Adipocyte (in vitro differentiated cells): Measurements from ENCODE around the gene ACAD9.

Source experiments
- DNase-seq: peaks from one replicate; pipeline ENCODE4 v3.0.0-alpha.2; 2015; ENCODE audit warnings: low read depth
- H3K27me3 ChIP-seq: replicated peaks from 2 replicates; pipeline ENCODE4 v1.7.0; 2013; ENCODE audit warnings: mild to moderate bottlenecking, low read length, moderate library complexity; ENCODE audit not compliant: control insufficient read depth, insufficient read depth
- H3K36me3 ChIP-seq: 2 replicates; pipeline ENCODE4 v1.7.0; 2013; ENCODE audit warnings: low read length, mild to moderate bottlenecking, moderate library complexity; ENCODE audit not compliant: control insufficient read depth, insufficient read depth, severe bottlenecking
- H3K4me1 ChIP-seq: 2 replicates; pipeline ENCODE4 v1.7.0; 2013; ENCODE audit warnings: mild to moderate bottlenecking, low read length, moderate library complexity; ENCODE audit not compliant: control insufficient read depth, insufficient read depth
- H3K4me3 ChIP-seq: 2 replicates; pipeline ENCODE4 v1.7.0; 2013; ENCODE audit warnings: mild to moderate bottlenecking, low read length, moderate library complexity
- H3K9ac ChIP-seq: 2 replicates; pipeline ENCODE4 v1.7.0; 2013; ENCODE audit warnings: mild to moderate bottlenecking, low read length, moderate library complexity
- H3K9me3 ChIP-seq: 2 replicates; pipeline ENCODE4 v1.7.0; 2013; ENCODE audit warnings: mild to moderate bottlenecking, low read length, moderate library complexity; ENCODE audit not compliant: control insufficient read depth

The ACAD9 gene

GRCh38 chr3:128906031-128906803 is 26.8 kb downstream of the ACAD9 start:
- no peak overlapping the region for H3K9ac ChIP-seq
- H3K9me3 ChIP-seq, result no peaks in the 10 kb centered on the region
- no peaks in the 10 kb centered on the region for H3K27me3 ChIP-seq
- no peak for DNase-seq
- no peak overlapping the region for H3K4me3 ChIP-seq
- H3K36me3 ChIP-seq, result peaks cover 95% of the 10 kb centered on the region
- H3K4me1 ChIP-seq, result peaks cover 11% of the 10 kb centered on the region

- Histone ChIP-seq H3K27me3 (no peaks in the 10 kb centered on the region), H3K4me3 (no peak overlapping the region), H3K36me3 (peaks cover 95% of the 10 kb centered on the region), H3K9ac (no peak overlapping the region), H3K4me1 (peaks cover 7% of the 10 kb centered on the region), H3K9me3 (no peaks in the 10 kb centered on the region)
- DNase-seq, result no peak
These were observed 27.5 kb downstream of the ACAD9 start for GRCh38 chr3:128906804-128907525.

GRCh38 chr3:128907706-128908445 is 28.5 kb downstream of the ACAD9 start:
- H3K4me1 ChIP-seq, result peaks cover 3% of the 10 kb centered on the region
- peaks cover 95% of the 10 kb centered on the region for H3K36me3 ChIP-seq
- no peaks in the 10 kb centered on the region for H3K9me3 ChIP-seq
- no peaks in the 10 kb centered on the region for H3K27me3 ChIP-seq
- DNase-seq, result no peak
- H3K4me3 ChIP-seq, result no peak overlapping the region
- H3K9ac ChIP-seq, result no peak overlapping the region

- Histone ChIP-seq H3K36me3 (peaks cover 96% of the 10 kb centered on the region), H3K27me3 (no peaks in the 10 kb centered on the region), H3K9ac (no peak overlapping the region), H3K9me3 (no peaks in the 10 kb centered on the region), H3K4me1 (peaks cover 3% of the 10 kb centered on the region), H3K4me3 (no peak overlapping the region)
- no peak for DNase-seq
These were observed 29.5 kb downstream of the ACAD9 start for GRCh38 chr3:128908951-128909350.

- no peak overlapping the region for H3K9ac ChIP-seq
- DNase-seq, result no peak
- no peaks in the 10 kb centered on the region for H3K27me3 ChIP-seq
- no peak overlapping the region for H3K4me3 ChIP-seq
- peaks cover 3% of the 10 kb centered on the region for H3K4me1 ChIP-seq
- H3K36me3 ChIP-seq, result peaks cover 97% of the 10 kb centered on the region
- no peaks in the 10 kb centered on the region for H3K9me3 ChIP-seq
These were observed 30.6 kb downstream of the ACAD9 start for GRCh38 chr3:128910006-128910405.

GRCh38 chr3:128911911-128912310 is 32.5 kb downstream of the ACAD9 start:
- Histone ChIP-seq H3K9me3 (no peaks in the 10 kb centered on the region), H3K4me3 (no peak overlapping the region), H3K9ac (no peak overlapping the region), H3K4me1 (peaks cover 3% of the 10 kb centered on the region), H3K36me3 (peaks cover 92% of the 10 kb centered on the region), H3K27me3 (no peaks in the 10 kb centered on the region)
- DNase-seq, result no peak

GRCh38 chr3:128914966-128915645 is 35.7 kb downstream of the ACAD9 start:
- Histone ChIP-seq H3K36me3 (peaks cover 78% of the 10 kb centered on the region), H3K4me1 (peaks cover 3% of the 10 kb centered on the region), H3K27me3 (no peaks in the 10 kb centered on the region), H3K9me3 (peaks cover 11% of the 10 kb centered on the region), H3K9ac (no peak overlapping the region), H3K4me3 (no peak overlapping the region)
- DNase-seq, result no peak

GRCh38 chr3:128917291-128917690 is 37.9 kb downstream of the ACAD9 start:
- Histone ChIP-seq H3K4me1 (no peaks in the 10 kb centered on the region), H3K4me3 (no peak overlapping the region), H3K9me3 (peaks cover 24% of the 10 kb centered on the region), H3K36me3 (peaks cover 58% of the 10 kb centered on the region), H3K27me3 (no peaks in the 10 kb centered on the region), H3K9ac (no peak overlapping the region)
- no peak for DNase-seq

GRCh38 chr3:128919988-128920387 is 40.6 kb downstream of the ACAD9 start:
- H3K4me1 ChIP-seq, result no peaks in the 10 kb centered on the region
- H3K9me3 ChIP-seq, result peaks cover 43% of the 10 kb centered on the region
- H3K9ac ChIP-seq, result no peak overlapping the region
- H3K36me3 ChIP-seq, result peaks cover 32% of the 10 kb centered on the region
- H3K4me3 ChIP-seq, result no peak overlapping the region
- H3K27me3 ChIP-seq, result no peaks in the 10 kb centered on the region
- DNase-seq, result no peak

- Histone ChIP-seq H3K27me3 (no peaks in the 10 kb centered on the region), H3K4me1 (no peaks in the 10 kb centered on the region), H3K4me3 (no peak overlapping the region), H3K36me3 (peaks cover 16% of the 10 kb centered on the region), H3K9me3 (peaks cover 60% of the 10 kb centered on the region), H3K9ac (no peak overlapping the region)
- no peak for DNase-seq
These were observed 43.5 kb downstream of the ACAD9 start for GRCh38 chr3:128922804-128923459.
